H1 (cell line): Measurements from ENCODE around the gene CDC37. TPM values are rescaled to one million over a fixed set of nuclear protein-coding genes. Genes with fewer than 3 reads are reported as not detected.

Experiments used
- CTCF ChIA-PET: fragments of 300-600 bp; sonication (Branson Sonifier 250); formaldehyde crosslinking; loops from one replicate; lab custom pipeline; 2021; ENCODE audit not compliant: partially characterized antibody; lab: Charles Lee
- POLR2A ChIA-PET: fragments of 300-600 bp; sonication (Branson Sonifier 250); formaldehyde crosslinking; loops from one replicate; lab custom pipeline; 2021; ENCODE audit warnings: inconsistent platforms; ENCODE audit not compliant: partially characterized antibody; lab: Charles Lee
- DNase-seq, 2 experiments: peaks; one replicate each; pipeline versions ENCODE4 v3.0.0 to v3.0.0-alpha.2; 2010 to 2022; ENCODE audit warnings: low spot score in 2 of 2, low read depth in 1 of 2, mixed read lengths in 1 of 2
- FAIRE-seq: peaks from 2 replicates; lab custom pipeline; 2011; peaks lifted over from hg19 to GRCh38; lab: Jason Lieb, UNC
- H2AFZ ChIP-seq: 2 replicates; pipeline ENCODE4 v1.8.1; 2012; ENCODE audit warnings: low read length, inconsistent platforms
- H2AK5ac ChIP-seq: 2 replicates; pipeline ENCODE4 v1.6.1; 2013; ENCODE audit warnings: low read depth, low read length
- H2BK120ac ChIP-seq: replicated peaks from 2 replicates; pipeline ENCODE3; 2013; ENCODE audit warnings: low read depth, low read length, inconsistent platforms
- H2BK12ac ChIP-seq: 2 replicates; pipeline ENCODE4 v1.6.1; 2013; ENCODE audit warnings: low read depth, low read length
- H2BK15ac ChIP-seq: 2 replicates; pipeline ENCODE4 v1.6.1; 2013; ENCODE audit warnings: low read length
- H2BK20ac ChIP-seq: 2 replicates; pipeline ENCODE4 v1.6.1; 2013; ENCODE audit warnings: low read length
- H2BK5ac ChIP-seq: 2 replicates; pipeline ENCODE4 v1.6.1; 2013; ENCODE audit warnings: low read depth, low read length
- H3K14ac ChIP-seq: 2 replicates; pipeline ENCODE4 v1.6.1; 2013; ENCODE audit warnings: inconsistent platforms; ENCODE audit not compliant: insufficient read length
- H3K18ac ChIP-seq: 2 replicates; pipeline ENCODE4 v1.6.1; 2013; ENCODE audit warnings: low read length; ENCODE audit errors: extremely low read depth
- H3K23ac ChIP-seq: 2 replicates; pipeline ENCODE4 v1.6.1; 2013; ENCODE audit warnings: inconsistent platforms; ENCODE audit not compliant: insufficient read length
- H3K23me2 ChIP-seq: 2 replicates; pipeline ENCODE4 v1.6.1; 2013; ENCODE audit warnings: low read depth, low read length
- H3K27ac ChIP-seq: 2 replicates; pipeline ENCODE4 v1.6.1; 2011; ENCODE audit warnings: low read depth, low read length, inconsistent platforms
- H3K27me3 ChIP-seq, 4 experiments: replicated peaks in 1 of 4; 1 replicate in 1 of 4; 2 replicates in 3 of 4; pipeline versions ENCODE4 v1.6.1 to v1.8.1; 2011 to 2013; ENCODE audit warnings: low read length in 3 of 4, mild to moderate bottlenecking in 3 of 4, inconsistent platforms in 2 of 4, mixed read lengths in 2 of 4, moderate library complexity in 1 of 4; ENCODE audit not compliant: control insufficient read depth in 3 of 4, insufficient read depth in 3 of 4; ENCODE audit errors: extremely low read depth in 1 of 4
- H3K36me3 ChIP-seq, 4 experiments: 2 replicates each; pipeline versions ENCODE4 v1.6.1 to v1.8.1; 2011 to 2013; ENCODE audit warnings: mild to moderate bottlenecking in 4 of 4, low read length in 3 of 4, moderate library complexity in 2 of 4, control low read depth in 1 of 4, inconsistent platforms in 1 of 4; ENCODE audit not compliant: insufficient read depth in 4 of 4, control insufficient read depth in 2 of 4
- H3K4ac ChIP-seq: replicated peaks from 2 replicates; pipeline ENCODE3; 2013; ENCODE audit warnings: low read length, low read depth, mixed read lengths, inconsistent platforms; ENCODE audit not compliant: insufficient read length
- H3K4me1 ChIP-seq, 4 experiments: replicated peaks in 1 of 4; 1 replicate in 1 of 4; 2 replicates in 3 of 4; pipeline versions ENCODE4 v1.6.1 to v1.8.1; 2011 to 2013; ENCODE audit warnings: low read length in 3 of 4, inconsistent platforms in 2 of 4, mixed read lengths in 1 of 4; ENCODE audit not compliant: insufficient read depth in 4 of 4, control insufficient read depth in 3 of 4
- H3K4me2 ChIP-seq, 2 experiments: 2 replicates each; pipeline versions ENCODE4 v1.6.1 to v1.8.1; 2011 to 2013; ENCODE audit warnings: low read depth in 2 of 2, low read length in 2 of 2, control low read depth in 1 of 2, inconsistent platforms in 1 of 2, mild to moderate bottlenecking in 1 of 2; ENCODE audit not compliant: insufficient read depth in 1 of 2
- H3K4me3 ChIP-seq, 4 experiments: fragments of 200-600, 300-600 bp in 1 of 4; sonication (generic), shearing (Covaris generic), sonication (Bioruptor Twin) in 1 of 4; 2 replicates each; pipeline versions ENCODE4 v1.5.1 to v1.8.1; 2011 to 2016; ENCODE audit warnings: low read length in 4 of 4, low read depth in 3 of 4, control low read depth in 2 of 4, inconsistent platforms in 2 of 4, mild to moderate bottlenecking in 2 of 4, mixed read lengths in 1 of 4, moderate library complexity in 1 of 4; ENCODE audit not compliant: insufficient read depth in 2 of 4; ENCODE audit errors: extremely low read depth in 1 of 4
- H3K56ac ChIP-seq: replicated peaks from 2 replicates; pipeline ENCODE3; 2013; ENCODE audit warnings: low read depth, mild to moderate bottlenecking, mixed read lengths, low read length, inconsistent platforms; ENCODE audit not compliant: insufficient read length
- H3K79me1 ChIP-seq: 2 replicates; pipeline ENCODE4 v1.6.1; 2013; ENCODE audit warnings: low read depth, low read length, control low read depth
- H3K79me2 ChIP-seq, 2 experiments: 2 replicates each; pipeline versions ENCODE4 v1.6.1 to v1.8.1; 2012 to 2013; ENCODE audit warnings: low read length in 2 of 2, mild to moderate bottlenecking in 2 of 2, inconsistent platforms in 1 of 2; ENCODE audit not compliant: insufficient read depth in 2 of 2, control insufficient read depth in 1 of 2
- H3K9ac ChIP-seq, 4 experiments: replicated peaks in 1 of 4; 1 replicate in 1 of 4; 2 replicates in 3 of 4; pipeline versions ENCODE4 v1.6.1 to v1.8.1; 2011 to 2013; ENCODE audit warnings: low read depth in 3 of 4, low read length in 3 of 4, control low read depth in 2 of 4, mild to moderate bottlenecking in 2 of 4, moderate library complexity in 2 of 4, inconsistent platforms in 1 of 4; ENCODE audit errors: extremely low read depth in 1 of 4
- H3K9me3 ChIP-seq, 2 experiments: 2 replicates each; pipeline versions ENCODE4 v1.6.1 to v1.8.1; 2012 to 2013; ENCODE audit warnings: mild to moderate bottlenecking in 2 of 2, moderate library complexity in 2 of 2, control low read depth in 1 of 2, inconsistent platforms in 1 of 2, low read depth in 1 of 2, low read length in 1 of 2, mixed read lengths in 1 of 2; ENCODE audit not compliant: insufficient read depth in 2 of 2
- H4K20me1 ChIP-seq, 2 experiments: replicated peaks in 1 of 2; 2 replicates each; pipeline versions ENCODE3 to v1.8.1; 2011 to 2013; ENCODE audit warnings: inconsistent platforms in 2 of 2, low read length in 2 of 2, mild to moderate bottlenecking in 1 of 2; ENCODE audit not compliant: insufficient read depth in 2 of 2, control insufficient read depth in 1 of 2
- H4K5ac ChIP-seq: 2 replicates; pipeline ENCODE4 v1.6.1; 2013; ENCODE audit warnings: low read length, low read depth, mixed read lengths, inconsistent platforms; ENCODE audit not compliant: insufficient read length
- H4K8ac ChIP-seq: 2 replicates; pipeline ENCODE4 v1.8.0; 2013; ENCODE audit warnings: mild to moderate bottlenecking, moderate library complexity, low read length, inconsistent platforms; ENCODE audit not compliant: insufficient read depth; ENCODE audit errors: extremely low read depth
- H4K91ac ChIP-seq: replicated peaks from 2 replicates; pipeline ENCODE3; 2013; ENCODE audit warnings: low read length, mixed read lengths, inconsistent platforms; ENCODE audit not compliant: insufficient read length
- CBX5 ChIP-seq: fragments of 300-800, 300-1000 bp; sonication (generic); IDR thresholded peaks from 2 replicates; pipeline ENCODE4 v1.7.1; 2016; ENCODE audit warnings: antibody characterized with exemption, low read length, low read depth
- CEBPB ChIP-seq: IDR thresholded peaks from 2 replicates; pipeline ENCODE4 v1.6.1; 2012; ENCODE audit warnings: low read depth, low read length
- EP300 ChIP-seq, 2 experiments: IDR thresholded peaks; 1 replicate in 1 of 2; 2 replicates in 1 of 2; pipeline ENCODE4 v1.6.1; 2011 to 2012; ENCODE audit warnings: low read depth in 2 of 2, low read length in 2 of 2, mild to moderate bottlenecking in 2 of 2, borderline replicate concordance in 1 of 2, inconsistent platforms in 1 of 2, moderate library complexity in 1 of 2
- NRF1 ChIP-seq: IDR thresholded peaks from 2 replicates; pipeline ENCODE4 v1.6.1; 2011; ENCODE audit warnings: mild to moderate bottlenecking, low read depth, low read length, improper control_type of control experiment
- POU5F1 ChIP-seq: IDR thresholded peaks from 2 replicates; pipeline ENCODE4 v1.6.1; 2011; ENCODE audit warnings: low read depth, mild to moderate bottlenecking, low read length, moderate library complexity
- SRF ChIP-seq: IDR thresholded peaks from 2 replicates; pipeline ENCODE4 v1.6.1; 2011; ENCODE audit warnings: mild to moderate bottlenecking, low read depth, low read length, moderate library complexity
- WGBS, 2 experiments: shearing (Covaris generic) in 1 of 2; methylation state at CpG; one replicate each; pipeline versions ENCODE4 v1.1.6 to v1.1.7; 2013 to 2015; ENCODE audit warnings: low lambda C conversion rate in 2 of 2, mixed read lengths in 2 of 2, inconsistent platforms in 1 of 2, low coverage in 1 of 2, missing lambda C conversion rate in 1 of 2; ENCODE audit not compliant: insufficient replicate concordance in 2 of 2, insufficient coverage in 1 of 2, insufficient read length in 1 of 2; ENCODE audit errors: extremely low coverage in 1 of 2, missing lambda C conversion rate in 1 of 2; 5-methylcytosine and 5-hydroxymethylcytosine counted together
- polyA plus RNA-seq, 7 experiments: library from polyadenylated mRNA; depleted of rRNA in 3 of 7; stranded (reverse) in 5 of 7; unstranded in 2 of 7; fragments of >200 nt in 5 of 7; fragments of 200-250 nt in 2 of 7; gene quantifications; 1 replicate in 5 of 7; 2 replicates in 1 of 7; 4 replicates in 1 of 7; pipeline versions ENCODE4 v1.2.1 to v1.2.3, GENCODE V29; 2011 to 2013; ENCODE audit warnings: missing spikeins in 2 of 7, mixed read lengths in 2 of 7
- total RNA-seq: library from RNA; stranded (reverse); fragmentation: NEBNext Ultra II Directional; extraction: Animal tissue kit (Norgen Biotek cat#: 25700); gene quantifications from 2 replicates; pipeline ENCODE4 v1.2.1, GENCODE V29; 2021

Gene CDC37
- total and polyA plus RNA-seq, 2 of the 8 experiments (the other 6 are each of a cell fraction or from before 2014, with no cell fraction given) = 162 to 181 TPM

GRCh38 chr19:10450191-10450852 lies 47.0 kb upstream of the CDC37 start:
- Histone ChIP-seq H3K79me1 (no peaks in the 10 kb centered on the region; the same call in 1 of the 2 replicates), H4K20me1 (no peaks in the 10 kb centered on the region), H3K4me2 (no peak overlapping the region), H4K91ac (no peak overlapping the region), H4K5ac (no peak overlapping the region), H2BK15ac (no peak overlapping the region), H3K14ac (no peak overlapping the region), H3K18ac (no peak overlapping the region), H4K8ac (no peak overlapping the region; the same call in 1 of the 2 replicates), H3K36me3 (no peaks in the 10 kb centered on the region), H3K4ac (no peak overlapping the region), H2BK12ac (no peak overlapping the region), H3K23me2 (peaks cover 2% of the 10 kb centered on the region; the same call in 1 of the 2 replicates), H2BK5ac (no peak overlapping the region), H3K9ac (no peak overlapping the region), H2BK20ac (no peak overlapping the region), H3K79me2 (no peaks in the 10 kb centered on the region), H3K23ac (no peak overlapping the region), H3K27ac (no peak overlapping the region), H3K4me3 (no peak overlapping the region), H3K9me3 (no peaks in the 10 kb centered on the region), H2BK120ac (no peak overlapping the region), H3K27me3 (0 out of 7 replicates have a peak, but pooled peaks cover 0 to 1% (median 0%) of the 10 kb centered on the region in 4 experiments), H2AK5ac (no peak overlapping the region), H3K56ac (no peak overlapping the region), H2AFZ (no peak overlapping the region), H3K4me1 (peaks cover 0 to 17% (median 7%) of the 10 kb centered on the region in 4 experiments; a peak in 4 of 7 replicates)
- FAIRE-seq (no peak), DNase-seq (no peak)
- WGBS, 2 experiments = 87% methylated on average over 7 of the region's 14 CpGs; no CpG with 5 or more reads in 1 of the 2 experiments
- TF ChIP-seq CEBPB (no peak), CBX5 (no peak), EP300 (IDR thresholded peaks at IDR 0.05; ENCODE audit: borderline replicate concordance in 1 of 2, low read depth in 2 of 2, low read length in 2 of 2) (no peak), POU5F1 (no peak), NRF1 (no peak), SRF (no peak)
- ChIA-PET POLR2A (interaction anchor here (0.5 to 0.7 kb wide), 3 partner anchors 10 to 72 kb away, joined by 3 to 4 read pairs (median 3); no protein-coding TSS in a partner anchor), CTCF (interaction anchor here (0.6 to 5.9 kb wide), 5 partner anchors 14 to 79 kb away, joined by 3 to 36 read pairs (median 4); no protein-coding TSS in a partner anchor)
